Measurements from ENCODE around the gene CACNA2D3. TPM values are rescaled to one million over a fixed set of nuclear protein-coding genes. Genes with fewer than 3 reads are reported as not detected.

CACNA2D3 gene
- total RNA-seq, 2 donors from 2014 or later, result 0.42 to 0.98 TPM

GRCh38 chr3:54356261-54357045 is 234.1 kb downstream of the CACNA2D3 start:
- Histone ChIP-seq H3K36me3 (no peaks in the 10 kb centered on the region), H3K4me1 (no peaks in the 10 kb centered on the region), H3K9ac (ENCODE audit: low read depth in 2 of 2, low read length in 2 of 2) (no peak overlapping the region), H3K27ac (no peak overlapping the region), H3K9me3 (no peaks in the 10 kb centered on the region), H3K27me3 (no peaks in the 10 kb centered on the region), H3K4me3 (no peak overlapping the region)
- DNase-seq, result no peak
- intact Hi-C loops (cut with DNase I), result no loop called here
- TF ChIP-seq, protein P1, sequence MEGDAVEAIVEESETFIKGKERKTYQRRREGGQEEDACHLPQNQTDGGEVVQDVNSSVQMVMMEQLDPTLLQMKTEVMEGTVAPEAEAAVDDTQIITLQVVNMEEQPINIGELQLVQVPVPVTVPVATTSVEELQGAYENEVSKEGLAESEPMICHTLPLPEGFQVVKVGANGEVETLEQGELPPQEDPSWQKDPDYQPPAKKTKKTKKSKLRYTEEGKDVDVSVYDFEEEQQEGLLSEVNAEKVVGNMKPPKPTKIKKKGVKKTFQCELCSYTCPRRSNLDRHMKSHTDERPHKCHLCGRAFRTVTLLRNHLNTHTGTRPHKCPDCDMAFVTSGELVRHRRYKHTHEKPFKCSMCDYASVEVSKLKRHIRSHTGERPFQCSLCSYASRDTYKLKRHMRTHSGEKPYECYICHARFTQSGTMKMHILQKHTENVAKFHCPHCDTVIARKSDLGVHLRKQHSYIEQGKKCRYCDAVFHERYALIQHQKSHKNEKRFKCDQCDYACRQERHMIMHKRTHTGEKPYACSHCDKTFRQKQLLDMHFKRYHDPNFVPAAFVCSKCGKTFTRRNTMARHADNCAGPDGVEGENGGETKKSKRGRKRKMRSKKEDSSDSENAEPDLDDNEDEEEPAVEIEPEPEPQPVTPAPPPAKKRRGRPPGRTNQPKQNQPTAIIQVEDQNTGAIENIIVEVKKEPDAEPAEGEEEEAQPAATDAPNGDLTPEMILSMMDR (IDR thresholded peaks at IDR 0.05), result no peak

DNA sequence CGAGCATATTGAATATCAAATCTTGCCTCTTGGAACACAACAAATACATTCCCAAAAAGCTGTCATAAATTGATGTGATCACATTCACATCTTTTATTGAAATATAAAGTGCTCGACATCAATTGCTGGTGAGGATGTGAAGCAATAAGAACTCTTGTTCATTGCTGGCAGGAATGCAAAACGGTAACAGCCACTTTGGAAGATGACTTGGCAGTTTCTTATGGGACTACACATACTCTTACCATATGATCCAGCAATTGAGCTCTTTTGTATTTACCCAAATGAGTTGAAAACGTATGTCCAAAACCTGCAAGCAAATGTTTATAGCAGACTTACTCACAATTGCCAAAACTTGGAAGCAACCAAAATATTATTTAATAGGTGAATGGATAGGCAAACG is 234.9 kb downstream of the CACNA2D3 start:
- no peak for DNase-seq
- Histone ChIP-seq H3K36me3 (no peaks in the 10 kb centered on the region), H3K9me3 (no peaks in the 10 kb centered on the region), H3K9ac (ENCODE audit: low read depth in 2 of 2, low read length in 2 of 2) (no peak overlapping the region), H3K4me3 (no peak overlapping the region), H3K27ac (no peak overlapping the region), H3K27me3 (no peaks in the 10 kb centered on the region), H3K4me1 (no peaks in the 10 kb centered on the region)
- intact Hi-C loops (cut with DNase I), result no loop called here
- TF ChIP-seq, protein P1 (IDR thresholded peaks at IDR 0.05), result no peak

DNA sequence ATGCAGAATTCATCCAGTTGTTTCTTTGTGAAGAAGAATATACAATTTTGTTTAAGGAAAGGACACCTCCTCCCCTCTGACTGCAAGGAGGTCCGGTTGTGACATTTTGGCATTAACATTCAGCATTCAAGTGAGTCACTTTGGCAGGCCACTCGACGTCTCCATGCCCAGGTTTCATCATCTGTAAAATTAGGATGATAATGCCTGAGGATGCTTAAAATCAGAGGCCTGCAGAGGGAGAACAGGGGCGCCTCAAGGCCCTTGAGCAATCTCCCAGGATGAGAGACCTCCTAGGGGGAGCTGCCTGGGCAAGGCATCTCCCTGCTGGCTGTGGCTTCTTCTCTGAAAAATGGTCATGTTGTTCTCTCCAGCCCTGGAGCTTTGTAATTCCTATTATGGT is 236.0 kb downstream of the CACNA2D3 start:
- no peak for DNase-seq
- no peak overlapping the region for H3K9ac ChIP-seq (ENCODE audit: low read depth in 2 of 2, low read length in 2 of 2)
- no peaks in the 10 kb centered on the region for H3K9me3 ChIP-seq
- no peaks in the 10 kb centered on the region for H3K4me1 ChIP-seq
- no peaks in the 10 kb centered on the region for H3K27me3 ChIP-seq
- no peak overlapping the region for H3K27ac ChIP-seq
- H3K4me3 ChIP-seq, result no peak overlapping the region
- TF ChIP-seq, protein P1 (IDR thresholded peaks at IDR 0.05), result no peak
- no peaks in the 10 kb centered on the region for H3K36me3 ChIP-seq
- intact Hi-C loops (cut with DNase I), result no loop called here

- H3K36me3 ChIP-seq, result no peaks in the 10 kb centered on the region
- no peak overlapping the region for H3K27ac ChIP-seq
- H3K4me3 ChIP-seq, result no peak overlapping the region
- intact Hi-C loops (cut with DNase I), result no loop called here
- no peak overlapping the region for H3K9ac ChIP-seq (ENCODE audit: low read depth in 2 of 2, low read length in 2 of 2)
- H3K27me3 ChIP-seq, result no peaks in the 10 kb centered on the region
- no peaks in the 10 kb centered on the region for H3K4me1 ChIP-seq
- TF ChIP-seq, protein P1 (IDR thresholded peaks at IDR 0.05), result no peak
- no peaks in the 10 kb centered on the region for H3K9me3 ChIP-seq
- no peak for DNase-seq
Observed at GRCh38 chr3:54358969-54359694, 236.8 kb downstream of the CACNA2D3 start.

DNA sequence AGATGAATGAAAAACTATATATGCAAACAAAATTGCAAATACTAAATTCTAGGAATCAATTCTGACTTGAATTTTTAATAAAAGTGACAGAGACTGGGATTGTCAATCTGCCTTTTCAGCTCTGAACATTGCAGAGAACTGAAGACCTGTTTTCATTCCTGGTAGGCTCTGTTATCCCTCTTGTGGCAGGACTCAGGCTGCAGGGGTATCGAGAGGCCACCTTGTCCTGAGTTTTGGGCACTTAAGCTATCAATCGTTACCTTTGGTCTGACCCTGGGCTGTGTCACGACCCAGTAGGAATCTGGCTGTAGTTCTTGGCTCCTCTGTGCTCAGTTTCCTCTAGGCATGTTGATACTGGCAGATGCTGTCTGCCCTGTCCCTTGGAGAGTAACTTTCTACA is 238.0 kb downstream of the CACNA2D3 start:
- no peak for DNase-seq
- no peaks in the 10 kb centered on the region for H3K9me3 ChIP-seq
- H3K4me3 ChIP-seq, result no peak overlapping the region
- H3K27me3 ChIP-seq, result no peaks in the 10 kb centered on the region
- no peaks in the 10 kb centered on the region for H3K4me1 ChIP-seq
- H3K36me3 ChIP-seq, result no peaks in the 10 kb centered on the region
- no peak overlapping the region for H3K9ac ChIP-seq (ENCODE audit: low read depth in 2 of 2, low read length in 2 of 2)
- TF ChIP-seq, protein P1 (IDR thresholded peaks at IDR 0.05), result no peak
- H3K27ac ChIP-seq, result no peak overlapping the region
- intact Hi-C loops (cut with DNase I), result no loop called here

Data from colonic mucosa (tissue), 4 donors.